HG02973 (cell line): ENCODE data around the gene DNAJB1.
A peak's percentile ranks its signal among the peaks of the same experiment; 100 is the strongest.
"Not testable (repeated sequence)": the region's sequence is repeated elsewhere in the genome, so short reads cannot be mapped to it uniquely, and the experiment has no call there.

Experiments
- ATAC-seq: cut with Tn5 transposase; IDR thresholded peaks from one replicate; pipeline ENCODE4 v1.9.1; 2021; ENCODE audit warnings: moderate library complexity; ENCODE audit not compliant: unreplicated experiment

Gene DNAJB1

DNA sequence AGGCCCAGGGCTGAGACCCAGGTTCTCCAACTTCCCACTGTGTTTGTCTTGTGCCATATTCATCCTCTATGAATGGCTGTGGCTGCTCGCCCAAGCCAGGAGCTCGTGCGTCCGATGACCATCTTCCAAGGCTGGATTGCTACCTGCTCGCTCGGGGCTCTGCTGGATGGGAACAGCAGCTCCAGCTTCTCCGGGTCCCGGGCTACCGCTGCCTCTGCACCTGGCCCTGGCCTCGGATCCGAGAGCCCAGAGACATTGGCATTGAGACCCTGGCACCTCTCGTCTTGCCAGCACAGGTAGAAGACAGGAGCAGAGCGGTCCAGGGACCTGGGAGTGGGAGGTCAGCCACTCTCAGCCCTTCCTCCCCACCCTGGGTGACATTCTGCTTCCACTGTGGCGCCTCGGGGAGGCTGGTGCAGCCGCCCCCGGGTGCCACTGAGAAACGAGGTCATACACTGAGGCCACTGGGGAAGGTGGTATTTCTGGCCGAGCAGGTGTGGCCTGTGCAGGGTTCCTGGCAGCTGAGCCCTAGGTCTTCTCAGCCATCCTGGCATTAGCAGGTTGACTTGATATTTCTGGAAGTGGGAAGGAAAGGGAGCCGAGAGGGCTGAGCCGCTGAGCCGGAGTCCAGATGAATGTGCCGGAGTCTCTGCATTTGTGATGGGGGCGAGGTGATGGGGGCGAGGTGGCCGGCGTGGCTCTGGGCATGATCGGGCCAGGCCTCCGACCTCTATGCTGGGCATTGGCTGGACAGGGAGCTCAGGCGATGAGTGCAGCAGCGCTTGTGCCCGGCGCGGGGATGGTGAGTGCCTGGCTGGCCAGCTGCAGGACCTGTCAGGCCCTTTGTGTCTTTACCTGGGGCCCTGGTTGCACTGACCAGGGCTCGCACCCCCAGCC, 35.1 kb upstream of the DNAJB1 start:
- no peak for ATAC-seq

GRCh38 chr19:14552006-14552360, 33.8 kb upstream of the DNAJB1 start:
- not testable (repeated sequence) for ATAC-seq

DNA sequence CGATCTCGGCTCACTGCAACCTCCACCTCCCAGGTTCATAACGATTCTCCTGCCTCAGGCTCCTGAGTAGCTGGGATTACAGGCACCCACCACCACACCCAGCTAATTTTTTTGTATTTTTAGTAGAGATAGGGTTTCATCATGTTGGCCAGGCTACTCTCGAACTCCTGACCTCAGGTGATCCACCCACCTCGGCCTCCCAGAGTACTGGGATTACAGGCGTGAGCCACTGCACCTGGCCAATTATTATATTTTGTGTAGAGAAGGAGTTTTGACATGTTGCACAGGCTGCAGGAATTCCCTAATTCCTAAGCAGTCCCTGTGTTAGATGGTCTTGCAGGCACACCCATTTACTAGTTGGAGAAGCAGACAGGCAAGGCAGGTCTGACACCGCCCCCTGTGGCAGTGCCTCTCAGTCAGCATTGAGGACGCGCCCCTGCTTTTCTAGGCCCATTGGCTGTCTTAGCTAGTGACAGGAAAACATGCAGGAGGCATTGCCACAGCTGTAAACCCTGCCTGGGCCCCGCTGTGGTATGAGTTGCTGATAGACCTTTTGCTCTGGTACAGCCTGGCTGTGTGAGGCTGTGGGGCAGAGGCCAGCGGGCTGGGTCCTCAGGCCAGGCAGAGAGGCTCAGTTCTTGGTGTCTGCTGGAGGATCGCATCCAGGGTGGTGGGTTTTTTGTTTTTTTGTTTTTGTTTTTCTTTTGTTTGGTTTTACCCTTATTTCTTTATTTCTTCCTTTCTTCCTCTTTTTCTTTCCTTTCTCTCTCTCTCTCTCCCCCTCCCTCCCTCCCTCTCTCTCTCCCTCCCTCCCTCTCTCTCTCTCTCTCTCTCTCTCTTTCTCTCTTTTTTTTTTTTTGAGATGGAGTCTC, 33.2 kb upstream of the DNAJB1 start:
- ATAC-seq: not testable (repeated sequence)

DNA sequence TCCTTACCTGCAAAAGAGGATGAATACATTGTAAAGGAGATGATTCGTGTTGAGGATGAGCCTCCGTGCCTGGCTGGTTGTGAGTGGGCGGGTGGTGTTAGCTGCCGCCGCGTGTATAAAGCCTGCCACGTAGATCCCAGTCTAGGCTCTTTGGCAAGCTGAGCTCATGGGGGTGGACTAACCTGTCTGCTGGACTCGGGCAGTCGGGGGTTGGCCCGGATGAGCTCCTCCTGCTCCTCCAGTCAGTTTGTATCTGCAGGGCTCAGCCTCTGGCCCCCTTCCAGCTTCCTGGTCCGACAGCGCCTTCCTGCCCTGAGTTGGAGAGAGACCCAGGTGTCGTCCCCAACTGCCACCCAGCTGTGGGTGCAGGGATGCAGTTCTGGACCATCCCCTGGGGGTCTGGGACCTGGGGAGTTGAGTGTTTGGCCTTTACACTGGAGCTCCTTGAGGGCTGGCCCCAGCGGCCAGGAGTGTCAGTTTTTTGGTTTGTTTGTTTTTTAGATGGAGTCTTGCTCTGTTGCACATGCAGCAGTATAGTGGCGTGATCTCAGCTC, 32.1 kb upstream of the DNAJB1 start:
- no peak for ATAC-seq

DNA sequence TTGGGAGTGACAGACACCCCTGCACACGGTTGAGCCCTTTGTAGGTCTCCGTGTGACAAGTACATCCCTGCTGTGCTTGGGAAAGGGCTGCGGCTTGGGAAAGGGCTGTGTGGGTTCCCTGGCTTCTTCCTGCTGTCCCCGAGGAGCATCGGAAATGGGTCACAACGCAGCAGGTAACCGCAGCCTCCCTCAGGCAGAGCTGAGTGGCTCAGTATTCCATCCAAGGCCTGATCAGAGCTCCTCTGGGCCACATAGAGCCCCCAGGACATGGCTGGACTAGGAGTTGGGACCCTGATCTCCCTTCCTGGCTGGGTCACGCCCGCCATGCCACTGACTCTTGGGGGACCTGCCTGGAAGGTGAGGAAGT, 27.5 kb upstream of the DNAJB1 start:
- no peak for ATAC-seq

DNA sequence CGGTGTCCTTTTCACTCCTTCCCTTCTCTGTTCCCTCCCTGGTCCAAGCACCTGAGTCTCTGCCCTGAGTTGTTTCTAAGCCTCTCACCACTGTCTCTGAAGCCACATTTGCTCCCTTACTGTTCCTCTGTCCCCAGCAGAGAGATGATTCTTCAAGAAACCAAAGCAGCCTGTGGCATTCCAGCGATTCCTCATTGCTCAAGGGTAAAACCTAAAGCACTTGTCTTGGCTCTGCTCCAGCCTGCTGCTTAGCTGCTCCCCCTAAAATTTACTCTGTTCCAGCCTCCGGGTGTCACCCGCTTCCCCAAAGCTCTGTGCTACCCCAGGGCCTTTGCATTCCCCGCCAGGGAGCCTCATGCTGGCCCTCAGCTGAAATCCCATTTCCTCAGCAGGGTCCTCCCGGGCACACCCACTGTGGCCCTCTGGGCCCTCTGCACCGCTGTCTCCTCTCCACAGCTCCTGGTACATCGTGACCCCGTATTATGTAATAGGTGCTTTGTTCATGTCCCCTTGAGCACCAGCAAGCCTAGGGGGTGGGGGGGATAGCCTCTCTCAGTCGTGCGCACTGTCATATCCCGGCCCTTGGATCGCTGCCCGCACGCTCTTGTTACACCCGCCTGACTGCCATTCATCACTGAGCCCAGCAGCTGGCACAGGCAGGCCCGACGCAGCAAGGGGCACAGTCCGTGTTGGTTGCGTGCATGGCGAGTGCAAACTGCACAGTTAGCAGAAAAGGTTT, 26.9 kb upstream of the DNAJB1 start:
- no peak for ATAC-seq

DNA sequence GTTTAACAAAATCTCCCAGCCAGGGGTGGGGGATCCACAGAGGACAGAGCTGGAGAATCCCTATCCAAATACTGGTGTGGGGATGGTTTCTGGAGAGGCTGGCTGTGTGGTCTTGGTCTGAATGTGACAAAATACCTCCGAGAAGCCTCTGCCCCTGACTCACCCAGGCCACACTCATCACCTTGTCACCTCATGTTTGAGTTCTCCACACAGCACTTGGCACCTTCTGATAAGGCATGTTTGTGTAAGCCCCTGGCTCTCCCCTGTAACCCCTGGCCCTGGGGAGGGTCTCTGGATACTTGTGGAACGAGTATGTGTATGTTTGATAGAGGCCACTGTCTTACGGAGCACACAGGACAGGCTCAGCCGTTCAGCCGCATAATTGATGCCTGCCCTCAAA, 25.9 kb upstream of the DNAJB1 start:
- ATAC-seq: no peak

GRCh38 chr19:14542711-14543328, 24.6 kb upstream of the DNAJB1 start:
- ATAC-seq: no peak

DNA sequence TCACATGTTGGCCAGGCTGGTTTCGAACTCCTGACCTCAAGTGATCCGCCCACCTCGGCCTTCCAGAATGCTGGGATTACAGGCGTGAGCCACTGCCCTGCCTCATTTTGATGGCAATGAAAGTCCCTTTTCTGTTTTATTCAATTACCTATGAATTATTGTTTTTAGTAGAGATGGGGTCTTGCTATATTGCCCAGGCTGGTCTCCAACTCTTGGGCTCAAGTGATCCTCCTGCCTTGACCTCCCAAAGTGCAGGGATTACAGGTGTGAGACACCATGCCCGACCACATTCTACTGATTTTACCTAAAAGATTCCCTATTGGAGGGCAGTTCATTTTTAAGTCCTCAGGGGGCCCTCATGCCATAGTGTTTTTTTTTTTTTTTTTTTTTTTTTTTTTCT, 23.8 kb upstream of the DNAJB1 start:
- ATAC-seq: not testable (repeated sequence)

DNA sequence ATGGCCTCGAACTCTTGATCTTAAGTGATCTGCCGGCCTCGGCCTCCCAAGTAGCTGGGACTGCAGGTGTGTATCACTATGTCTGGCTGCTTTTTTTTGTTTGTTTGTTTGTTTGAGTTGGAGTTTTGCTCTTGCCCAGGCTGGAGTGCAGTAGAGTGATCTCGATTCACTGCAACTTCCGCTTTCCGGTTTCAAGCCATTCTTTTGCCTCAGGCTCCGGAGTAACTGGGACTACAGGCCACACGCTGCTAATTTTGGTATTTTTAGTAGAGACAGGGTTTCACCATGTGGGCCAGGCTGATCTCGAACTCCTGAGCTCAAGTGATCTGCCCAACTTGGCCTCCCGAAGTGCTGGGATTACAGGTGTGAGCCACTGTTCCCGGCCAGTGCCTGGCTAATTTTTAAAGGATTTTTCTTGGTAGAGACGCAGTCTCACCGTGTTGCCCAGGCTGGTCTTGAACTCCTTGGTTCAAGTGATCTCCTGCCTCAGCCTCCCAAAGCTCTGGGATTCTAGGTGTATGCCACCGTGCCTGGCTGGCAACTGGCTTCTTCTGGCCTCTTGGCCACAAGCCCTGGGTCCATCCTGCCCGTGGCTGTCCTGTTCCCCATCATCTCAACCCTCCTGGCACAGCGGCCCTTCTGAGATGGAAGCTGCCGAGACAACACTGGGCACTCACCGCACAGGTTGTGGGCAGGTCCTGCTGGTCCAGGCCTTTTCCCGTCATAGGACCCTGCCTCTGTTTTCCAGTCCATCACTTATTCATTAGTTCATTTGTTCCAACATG, 22.7 kb upstream of the DNAJB1 start:
- no peak for ATAC-seq

GRCh38 chr19:14536926-14537692, 18.9 kb upstream of the DNAJB1 start:
- ATAC-seq: no peak

- no peak for ATAC-seq
These were observed 15.3 kb upstream of the DNAJB1 start for GRCh38 chr19:14533450-14533849.

- ATAC-seq: no peak
These were observed 12.3 kb upstream of the DNAJB1 start for GRCh38 chr19:14530506-14530905.

DNA sequence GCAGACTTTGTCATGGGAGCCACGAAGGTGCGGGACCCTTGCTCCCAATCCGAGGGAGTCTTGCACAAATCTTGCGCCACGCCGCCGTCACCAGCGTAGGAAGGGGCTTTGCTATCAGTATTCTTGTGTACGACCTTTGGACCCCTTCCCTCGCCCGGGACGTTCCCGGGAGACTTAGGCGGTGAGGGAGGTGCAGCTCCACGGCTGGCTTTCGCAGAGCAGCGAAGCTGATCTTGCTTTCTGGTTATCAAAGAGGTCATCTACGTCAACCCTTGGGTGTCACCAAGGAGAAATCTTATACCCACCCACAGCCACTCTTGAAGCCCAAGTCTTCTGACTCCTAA, 11.8 kb upstream of the DNAJB1 start:
- no peak for ATAC-seq

DNA sequence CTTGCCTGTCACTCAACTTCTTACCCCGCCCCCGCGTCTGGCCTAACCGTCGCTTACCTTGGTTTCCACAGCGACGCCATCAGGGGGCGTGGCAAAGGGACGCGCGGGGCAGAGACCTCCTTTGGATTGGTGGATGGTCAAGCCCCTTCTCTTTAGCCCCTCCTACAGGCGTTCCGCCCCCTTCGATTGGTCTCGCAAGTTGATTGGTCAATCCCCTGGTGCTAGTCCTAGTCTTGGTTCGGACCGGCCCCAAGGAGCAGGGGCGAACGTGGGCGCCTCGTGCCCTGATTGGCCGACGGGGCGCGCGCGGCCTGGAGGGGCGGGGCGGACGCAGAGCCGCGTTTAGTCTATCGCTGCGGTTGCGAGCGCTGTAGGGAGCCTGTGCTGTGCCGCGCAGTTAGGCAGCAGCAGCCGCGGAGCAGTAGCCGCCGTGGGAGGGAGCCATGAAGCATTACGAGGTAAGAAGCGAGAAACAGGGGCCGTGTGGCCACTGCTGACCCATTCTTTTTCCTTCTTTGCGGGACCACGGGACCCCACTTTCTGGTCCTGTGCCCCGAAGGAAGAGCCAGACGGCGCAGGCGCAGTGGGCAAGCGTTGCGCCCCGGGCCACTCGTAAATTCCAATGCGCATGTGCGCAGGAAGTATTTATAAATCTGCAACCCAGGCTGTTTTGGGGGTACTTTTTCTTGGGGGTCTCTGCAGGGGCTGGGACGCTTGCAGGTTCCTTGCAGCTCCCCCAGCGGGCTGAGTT, 11.2 kb upstream of the DNAJB1 start, which contains the start of gene TECR:
TECR (plus strand) TSS at position 341 of the 751 bp plus-strand sequence; CDS start at position 444, 103 bp downstream.
- ATAC-seq: peak; percentile 88

DNA sequence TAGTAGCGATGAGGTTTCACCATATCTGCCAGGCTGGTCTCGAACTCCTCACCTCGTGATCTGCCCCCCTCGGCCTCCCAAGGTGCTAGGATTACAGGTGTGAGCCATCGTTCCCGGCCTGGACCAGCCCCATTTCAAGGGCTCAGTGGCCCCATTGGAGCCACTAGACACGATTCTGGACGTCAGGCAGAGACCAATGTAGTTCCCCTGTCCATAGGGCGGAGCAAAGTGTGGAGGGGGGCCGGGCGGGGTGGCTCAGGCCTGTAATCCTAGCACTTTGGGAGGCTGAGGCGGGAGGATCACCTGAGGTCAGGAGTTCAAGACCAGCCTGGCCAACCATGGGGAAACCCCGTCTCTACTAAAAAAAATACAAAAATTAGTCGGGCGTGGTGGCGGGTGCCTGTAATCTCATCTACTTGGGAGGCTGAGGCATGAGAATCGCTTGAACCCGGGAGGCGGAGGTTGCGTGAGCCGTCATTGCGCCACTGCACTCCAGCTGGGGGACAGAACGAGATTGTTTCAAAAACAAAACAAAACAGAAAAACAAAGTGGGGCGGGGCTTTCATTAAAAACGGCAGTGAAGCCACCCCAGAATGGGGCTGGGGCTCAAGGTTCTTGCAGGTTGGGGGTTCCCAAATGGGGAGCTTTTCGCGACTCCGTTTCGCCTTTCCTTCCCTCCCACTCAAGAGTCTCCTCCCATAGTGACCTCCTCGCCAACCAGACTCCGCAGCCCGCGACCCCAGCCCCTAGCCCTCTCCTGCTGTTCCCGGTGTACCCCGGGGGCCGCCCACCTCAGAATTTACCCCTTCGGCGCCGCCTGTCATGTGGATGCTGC, 10.4 kb upstream of the DNAJB1 start:
- no peak for ATAC-seq

DNA sequence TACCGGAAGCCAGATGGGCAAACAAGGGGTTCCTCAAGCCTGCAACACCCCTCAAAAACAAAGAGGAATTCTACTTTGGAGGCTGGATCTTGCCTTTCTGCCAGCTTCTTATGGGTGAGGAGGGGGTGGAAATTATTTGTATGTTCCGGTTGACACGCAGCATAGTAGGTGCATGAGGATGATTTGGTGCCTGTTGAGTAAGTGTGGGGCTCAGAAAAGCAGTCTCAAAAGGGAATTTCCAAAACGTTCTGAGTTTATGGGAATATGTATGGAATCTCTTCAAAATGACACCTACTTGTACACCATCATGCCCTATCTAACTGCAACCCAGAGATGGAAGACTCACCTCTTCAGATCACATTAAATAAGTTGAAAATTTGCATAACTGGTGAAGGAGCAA, 8.2 kb upstream of the DNAJB1 start:
- no peak for ATAC-seq
